ENCODE data around the gene RECK.

DNA sequence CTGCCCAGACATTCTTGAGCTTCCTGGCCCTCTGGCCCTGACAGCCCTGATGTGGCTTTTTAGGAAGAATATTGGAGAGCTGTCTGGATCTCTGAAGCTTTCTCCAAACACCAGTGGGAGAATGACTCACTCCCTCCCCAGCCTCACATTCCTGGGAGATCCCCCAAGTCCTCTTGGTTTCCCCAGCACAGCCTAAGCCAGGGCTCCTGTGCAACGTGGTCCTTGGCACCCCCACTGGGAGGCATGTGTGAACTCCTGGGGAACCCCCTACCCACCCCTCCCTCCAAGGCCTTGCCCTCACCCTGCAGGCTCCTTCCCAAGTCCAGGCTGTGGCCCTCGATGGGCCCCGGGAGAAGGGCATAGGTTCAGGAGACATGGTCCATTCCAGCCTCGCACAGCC is 112.5 kb downstream of the RECK start:
- TF ChIP-seq SUZ12 (IDR thresholded peaks at IDR 0.05; ENCODE audit: extremely low read depth, insufficient read depth, insufficient read length) (no peak), ZNF274 (IDR thresholded peaks at IDR 0.05; ENCODE audit: low read depth, low read length) (no peak)

Data from NT2/D1 (cell line).